ENCODE measurements around the gene PALM3.

Gene PALM3

DNA sequence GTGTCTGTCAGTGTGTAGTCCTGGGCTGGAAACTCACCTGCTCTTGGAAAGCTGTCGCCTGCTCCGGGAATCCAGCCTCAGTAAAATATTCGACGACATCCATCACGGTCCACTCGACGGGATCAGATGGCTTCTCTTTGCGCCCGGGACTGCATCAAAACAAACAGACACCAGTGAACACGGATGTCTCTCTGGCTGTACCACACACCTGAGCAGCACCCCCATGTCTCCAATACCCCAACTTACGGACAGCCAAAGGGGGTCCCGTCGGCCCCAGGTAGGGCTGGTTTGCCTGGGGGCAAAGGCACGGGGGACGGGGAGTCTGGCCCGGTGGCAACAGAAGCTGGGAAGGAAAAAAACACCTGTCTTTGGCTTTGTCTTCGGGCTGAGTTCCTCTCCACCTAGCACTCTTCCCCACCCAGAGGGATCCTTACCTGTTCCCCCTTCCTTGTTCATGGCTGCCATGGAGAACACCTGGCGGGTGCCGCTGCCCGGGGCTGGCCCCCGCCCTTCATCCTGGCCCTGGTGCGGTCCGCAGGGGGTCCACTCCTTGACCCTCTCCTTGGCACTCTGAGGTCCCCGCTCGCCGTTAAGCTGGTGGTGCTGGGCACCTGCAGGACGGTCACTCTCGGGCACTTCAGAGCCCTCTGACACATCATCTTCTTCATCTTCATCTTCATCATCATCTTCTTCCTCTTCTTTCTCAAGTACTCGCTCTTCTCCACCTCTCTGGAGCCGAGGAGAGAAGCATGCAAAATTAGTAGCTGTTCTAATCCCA is 26.9 kb upstream of the PALM3 start:
- DNase-seq: no peak

DNA sequence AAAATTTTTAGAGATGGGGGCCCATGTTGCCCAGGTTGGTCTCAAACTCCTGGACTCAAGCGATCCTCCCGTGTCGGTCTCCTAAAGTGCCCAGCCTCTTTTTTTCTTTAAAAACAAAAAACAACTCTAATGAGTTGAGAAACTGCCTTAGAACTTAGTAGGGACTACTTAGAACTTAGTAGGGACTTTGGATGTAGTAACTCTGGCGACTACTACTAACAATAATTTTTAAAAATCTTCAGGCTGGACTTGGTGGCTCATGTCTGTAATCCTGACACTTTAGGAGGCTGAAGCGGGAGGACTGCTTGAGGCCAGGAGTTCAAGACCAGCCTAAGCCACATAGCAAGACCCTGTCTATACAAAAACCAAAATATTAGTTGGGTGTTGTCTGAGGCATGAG is 24.2 kb upstream of the PALM3 start:
- DNase-seq: no peak

GRCh38 chr19:14085309-14085995 is 23.6 kb upstream of the PALM3 start, which contains the start of gene C19orf67:
Gene C19orf67 (minus strand): TSS chr19:14085783. CDS start chr19:14085627, 156 bp downstream.
- DNase-seq: no peak

- no peak for DNase-seq
Observed at GRCh38 chr19:14082675-14082960, 20.7 kb upstream of the PALM3 start.

DNA sequence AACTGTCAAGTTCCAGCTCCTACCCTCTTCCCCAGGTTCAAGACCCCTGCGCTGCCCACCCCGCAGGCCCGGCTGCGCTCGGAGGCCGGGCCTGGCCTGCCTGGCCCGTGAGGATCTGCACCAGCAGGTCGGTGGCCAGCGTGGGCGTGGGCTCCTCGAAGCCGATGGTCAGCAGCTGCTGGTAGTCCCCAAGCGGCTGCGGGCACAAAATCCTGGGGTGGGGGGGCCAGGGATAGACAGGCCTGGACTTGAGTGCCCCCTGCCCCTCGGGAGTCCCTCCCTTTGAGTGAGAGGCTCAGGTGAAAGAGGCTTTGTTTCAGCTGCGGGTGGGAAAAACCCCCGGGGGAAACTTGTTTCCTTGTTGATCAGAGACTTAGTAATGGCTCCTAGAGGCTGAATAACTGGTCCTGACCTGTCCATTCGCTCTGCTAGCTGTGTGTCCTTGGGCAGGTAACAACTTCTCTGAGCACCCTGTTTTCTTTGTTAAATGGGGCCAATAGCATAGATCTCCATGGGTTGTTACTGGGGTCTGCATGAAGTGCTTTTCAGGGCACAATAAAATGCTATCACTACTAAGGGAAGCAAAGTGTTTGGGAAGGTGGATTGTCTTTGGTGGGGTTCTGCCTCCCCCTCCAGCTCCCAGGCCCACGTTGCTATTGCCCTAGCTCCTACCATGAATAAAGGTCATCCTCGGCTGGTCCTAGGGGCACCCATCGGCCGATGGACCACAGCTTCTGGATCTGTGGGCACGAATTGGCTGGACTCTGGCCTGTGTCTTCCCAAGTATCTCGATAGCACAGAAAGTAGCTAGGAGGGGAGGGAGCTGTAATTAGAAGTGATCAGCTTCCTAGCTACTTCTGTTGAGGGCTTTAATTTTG is 20.2 kb upstream of the PALM3 start:
- DNase-seq: peak; percentile 58

- peak; percentile 100 for DNase-seq
Observed at GRCh38 chr19:14080887-14081796, 19.3 kb upstream of the PALM3 start.

GRCh38 chr19:14078411-14078810 is 16.5 kb upstream of the PALM3 start:
- no peak for DNase-seq

- DNase-seq: no peak
Observed at GRCh38 chr19:14073925-14074838, 12.3 kb upstream of the PALM3 start.

GRCh38 chr19:14073261-14073924 is 11.5 kb upstream of the PALM3 start:
- DNase-seq: peak; percentile 71

DNA sequence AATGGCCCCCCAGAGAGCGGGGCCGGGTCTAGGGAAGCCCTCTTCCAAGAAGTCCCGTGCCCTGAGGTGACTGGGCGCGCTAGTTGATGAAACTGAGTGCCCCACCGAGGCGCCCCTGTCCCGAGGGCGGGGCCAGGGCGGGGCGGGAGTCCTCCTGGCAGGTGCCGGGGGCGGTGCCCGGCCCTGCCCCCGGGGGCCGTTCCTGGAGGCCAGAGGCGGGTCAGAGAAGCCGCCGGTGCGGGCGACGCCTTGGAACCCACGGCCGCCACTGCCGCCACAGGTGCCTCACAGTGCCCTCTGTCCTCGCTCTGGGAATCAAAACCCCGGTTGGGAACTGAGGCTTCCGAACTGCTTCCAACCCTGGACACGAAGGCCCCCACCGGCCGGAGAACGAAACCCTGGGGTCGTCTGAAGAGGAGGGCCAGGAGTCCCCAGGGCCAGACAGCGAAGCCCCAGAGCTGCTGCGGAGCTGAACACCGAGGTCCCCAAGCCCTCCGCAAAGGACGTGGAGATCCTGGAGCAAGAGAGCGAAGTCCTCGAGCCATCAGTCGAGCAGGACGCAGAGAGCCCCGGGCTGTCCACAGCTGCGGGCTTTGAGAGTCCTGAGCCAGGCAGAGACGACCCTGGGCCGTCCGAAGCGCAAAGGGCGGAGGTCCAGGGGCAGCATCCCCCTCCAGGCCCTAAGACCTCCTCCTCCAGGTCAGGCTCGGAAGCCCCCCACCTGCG is 10.8 kb upstream of the PALM3 start, which contains the start of gene MISP3:
TSS of gene MISP3 (plus strand) at position 252 of the 726 bp plus-strand sequence. CDS start 524 bp downstream, outside the sequence.
- DNase-seq: no peak

DNA sequence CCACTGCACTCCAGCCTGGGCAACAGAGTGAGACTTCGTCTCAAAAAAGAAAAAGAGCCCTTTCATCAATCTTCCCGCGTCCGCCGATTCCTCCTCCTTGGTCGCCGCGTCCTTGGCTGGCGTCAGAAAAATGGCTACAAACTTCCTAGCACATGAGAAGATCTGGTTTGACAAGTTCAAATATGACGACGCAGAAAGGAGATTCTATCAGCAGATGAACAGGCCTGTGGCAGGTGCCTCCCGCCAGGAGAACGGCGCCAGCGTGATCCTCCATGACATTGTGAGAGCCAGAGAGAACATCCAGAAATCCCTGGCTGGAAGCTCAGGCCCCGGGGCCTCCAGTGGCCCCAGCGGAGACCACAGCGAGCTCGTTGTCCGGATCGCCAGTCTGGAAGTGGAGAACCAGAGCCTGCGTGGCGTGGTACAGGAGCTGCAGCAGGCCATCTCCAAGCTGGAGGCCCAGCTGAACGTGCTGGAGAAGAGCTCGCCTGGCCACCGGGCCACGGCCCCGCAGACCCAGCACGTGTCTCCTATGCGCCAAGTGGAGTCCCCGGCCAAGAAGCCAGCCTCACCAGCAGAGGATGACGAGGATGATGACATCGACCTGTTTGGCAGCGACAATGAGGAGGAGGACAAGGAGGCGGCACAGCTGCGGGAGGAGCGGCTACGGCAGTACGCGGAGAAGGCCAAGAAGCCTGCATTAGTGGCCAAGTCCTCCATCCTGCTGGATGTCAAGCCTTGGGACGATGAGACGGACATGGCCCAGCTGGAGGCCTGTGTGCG is 8.6 kb upstream of the PALM3 start:
- DNase-seq: no peak

DNA sequence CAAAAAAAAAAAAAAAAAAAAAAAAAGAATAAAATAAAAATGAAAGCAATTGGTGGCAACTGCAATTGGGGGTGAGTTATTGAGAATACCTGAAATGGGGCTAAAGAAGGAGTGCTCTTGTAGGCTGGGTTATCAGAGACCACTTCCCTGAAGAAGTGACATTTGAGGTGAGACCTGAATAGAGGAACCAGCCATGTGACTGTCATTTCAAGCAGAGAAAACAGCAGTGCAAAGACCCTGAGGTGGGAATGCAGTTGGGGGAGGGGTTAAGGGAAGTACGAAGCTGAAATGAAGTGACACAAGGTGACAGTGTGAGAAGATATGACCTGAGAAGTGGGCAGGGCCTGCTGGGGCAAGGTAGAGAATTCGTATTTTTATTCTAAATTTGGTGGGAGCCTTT is 4.3 kb upstream of the PALM3 start:
- no peak for DNase-seq

DNA sequence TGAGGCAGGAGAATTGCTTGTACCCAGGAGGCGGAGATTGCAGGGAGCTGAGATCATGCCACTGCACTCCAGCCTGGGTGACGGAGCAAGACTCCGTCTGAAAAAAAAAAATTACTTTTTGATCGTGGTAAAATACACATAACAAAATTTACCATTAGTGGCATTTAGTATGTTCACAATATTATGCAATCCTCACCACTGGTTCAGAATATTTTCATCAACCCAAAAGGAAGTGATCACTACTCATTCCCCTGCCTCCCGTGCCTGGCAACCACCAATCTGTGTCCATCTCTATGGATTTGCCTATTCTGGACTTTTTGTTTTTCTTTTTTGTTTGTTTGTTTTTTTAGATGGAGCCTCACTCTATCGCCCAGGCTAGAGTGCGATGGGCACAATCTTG is 1.2 kb upstream of the PALM3 start:
- DNase-seq: no peak

GRCh38 chr19:14062558-14062855 is 631 bp upstream of the PALM3 start:
- no peak for DNase-seq

DNA sequence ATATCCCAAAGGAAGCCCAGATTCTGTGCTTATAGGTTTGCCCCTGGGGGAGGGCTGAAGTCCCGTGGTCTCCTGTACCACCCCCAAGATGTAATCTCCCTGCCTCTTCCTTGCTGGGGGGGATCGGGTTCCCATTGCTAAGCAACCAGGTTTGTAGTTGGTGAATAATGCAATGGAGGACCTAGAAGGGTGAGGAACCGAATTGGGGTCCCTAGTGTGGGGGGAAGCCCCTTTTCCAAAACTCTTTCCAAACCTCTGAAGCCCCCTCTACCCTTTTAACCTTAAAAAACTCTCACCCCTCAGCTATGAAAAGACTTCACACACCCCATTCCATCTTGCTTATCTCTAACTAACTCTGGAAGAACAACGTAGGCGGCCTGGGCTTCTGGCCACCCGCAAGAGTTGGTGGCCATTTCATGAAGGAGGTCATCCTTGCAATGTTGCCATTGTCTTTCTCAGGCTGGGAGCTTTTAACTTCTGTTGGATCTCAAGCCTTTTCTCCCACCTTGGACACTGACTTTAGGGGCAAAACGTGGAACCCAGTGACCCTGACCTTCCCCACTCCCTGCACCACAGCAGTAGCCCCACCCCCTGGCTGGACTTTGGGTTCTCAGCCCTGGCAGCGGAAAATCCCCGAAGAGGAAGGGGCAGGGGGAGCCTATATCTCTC is 661 bp downstream of the PALM3 start:
- no peak for DNase-seq

DNA sequence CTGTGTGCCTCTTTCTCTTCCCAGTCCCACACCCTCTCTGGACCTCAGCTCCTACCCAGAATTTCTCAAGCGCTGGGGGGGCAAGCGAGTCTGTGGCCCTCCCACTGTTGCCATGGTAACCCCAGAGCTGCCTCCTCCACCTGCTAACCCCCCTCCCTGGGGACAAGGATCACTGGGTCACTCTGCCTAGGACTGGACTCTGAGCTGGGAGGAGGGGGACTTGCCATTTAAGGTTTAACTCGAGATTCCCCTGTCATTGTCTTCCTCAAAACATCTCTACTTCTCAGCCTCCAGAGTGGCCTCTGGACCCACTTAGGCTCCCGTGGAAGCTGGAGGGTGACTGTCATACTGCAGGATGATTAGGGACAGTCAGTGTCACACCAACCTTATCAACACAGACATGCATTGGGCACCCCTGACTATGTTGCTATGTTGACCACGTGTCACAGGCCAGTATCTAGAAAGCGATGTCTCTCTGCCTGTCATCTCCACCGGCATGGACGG is 2.2 kb downstream of the PALM3 start:
- no peak for DNase-seq

GRCh38 chr19:14059093-14059480 is 2.8 kb downstream of the PALM3 start:
- no peak for DNase-seq

Measured in CD4-positive, alpha-beta T cell treated with Interleukin-4 for 4 hours (primary cell).